Heart left ventricle (tissue), 16 donors: ENCODE measurements around the gene ACAP1. TPM values are rescaled to one million over a fixed set of nuclear protein-coding genes. Genes with fewer than 3 reads are reported as not detected.

Experiments
- ATAC-seq, 4 donors: fragments of 200-7000 bp; cut with Tn5 transposase; one replicate each; pipeline ENCODE4 v1.9.1; 2020 to 2022; ENCODE audit warnings: moderate library complexity in 4 of 4, mild to moderate bottlenecking in 3 of 4, moderate number of reproducible peaks in 1 of 4
- DNase-seq, 5 donors: peaks; one replicate each; pipeline ENCODE4 v3.0.0-alpha.2; 2020
- H3K27ac ChIP-seq, 12 donors: fragments of 200-600 bp; sonication (generic) in 4 of 12; one replicate each; pipeline versions ENCODE4 v1.5.0 to v1.8.0; 2016 to 2022; ENCODE audit warnings: mild to moderate bottlenecking in 2 of 12
- H3K27me3 ChIP-seq, 9 donors: fragments of 200-600 bp; sonication (generic) in 2 of 9; one replicate each; pipeline versions ENCODE4 v1.5.1 to v1.8.0; 2016 to 2022; ENCODE audit warnings: mild to moderate bottlenecking in 3 of 9
- H3K36me3 ChIP-seq, 9 donors: fragments of 200-600 bp; sonication (generic) in 2 of 9; one replicate each; pipeline versions ENCODE4 v1.5.0 to v1.8.0; 2018 to 2022; ENCODE audit warnings: mild to moderate bottlenecking in 2 of 9
- H3K4me1 ChIP-seq, 12 donors: fragments of 200-600 bp; sonication (generic) in 4 of 12; one replicate each; pipeline versions ENCODE4 v1.5.0 to v1.8.0; 2016 to 2022; ENCODE audit warnings: mild to moderate bottlenecking in 3 of 12
- H3K4me3 ChIP-seq, 12 donors: fragments of 200-600 bp; sonication (generic) in 4 of 12; one replicate each; pipeline versions ENCODE4 v1.5.0 to v1.8.0; 2017 to 2022; ENCODE audit warnings: mild to moderate bottlenecking in 9 of 12, moderate library complexity in 4 of 12
- H3K9me3 ChIP-seq, 12 donors: fragments of 200-600 bp; sonication (generic) in 4 of 12; one replicate each; pipeline versions ENCODE4 v1.5.0 to v1.8.0; 2016 to 2022; ENCODE audit warnings: mild to moderate bottlenecking in 1 of 12
- CTCF ChIP-seq, 12 donors: fragments of 200-600 bp; sonication (generic) in 4 of 12; IDR thresholded peaks; one replicate each; pipeline versions ENCODE4 v1.5.0 to v1.8.0; 2018 to 2022; ENCODE audit warnings: antibody characterized with exemption in 12 of 12, mild to moderate bottlenecking in 5 of 12
- POLR2A ChIP-seq, 2 donors: fragments of 450-650 bp; IDR thresholded peaks; one replicate each; pipeline ENCODE4 v1.6.1; 2017; ENCODE audit warnings: antibody characterized with exemption in 2 of 2, mild to moderate bottlenecking in 2 of 2, moderate library complexity in 2 of 2
- WGBS, 4 donors: extraction: QIAGEN DNeasy Blood & Tissue Kit in 2 of 4; methylation state at CpG; one replicate each; pipeline versions ENCODE4 v1.1.5 to v1.1.7; 2013 to 2018; 5-methylcytosine and 5-hydroxymethylcytosine counted together
- intact Hi-C, 10 donors: fragments of 100-400 bp; cut with DNase I; formaldehyde crosslinking; loops; one replicate each; pipeline versions ENCODE4 v1.11.1 to v1.14.2; 2022
- polyA plus RNA-seq, 2 donors: library from polyadenylated mRNA; stranded (reverse); fragments of 200-250 nt; gene quantifications; one replicate each; pipeline ENCODE4 v1.2.3, GENCODE V29; 2013
- total RNA-seq, 9 donors: library from RNA; depleted of rRNA in 2 of 9; stranded (reverse); fragments of >200 nt in 2 of 9; fragmentation: NEBNext Ultra II Directional in 3 of 9; extraction: Animal tissue kit (Norgen Biotek cat#: 25700) in 3 of 9; gene quantifications; one replicate each; pipeline versions ENCODE4 v1.1.0 to v1.2.4, GENCODE V29; 2016 to 2023
- donor health status: ischemic (EF 13 %, LVEDD 7.1; RV severe dilation, severe dysfunction).
- donor health status: healthy with polysubstance abuse.
- donor health status: DM: no; HTN: yes; CAD: no.
- donor health status: DM: no; HTN: no; CAD: no.
- donor health status: ischemic (EF 25% LVEDD 6.9; RV normal size, moderate dysfunction).
- donor health status: ischemic (EF 25% LVEDD 5.7; RV mildly dilated, moderate dysfunction).
- donor health status: healthy.
- donor health status: DM: yes; HTN: yes; CAD: no.
- donor health status: ischemic (EF 35%, LVEDD 5.7; RV mildly dilated, moderate dysfunction).
- donor health status: nonischemic (EF 11% LVEDD 7.7; RV severe dilation, severe dysfunction).
- donor health status: DM: yes; HTN: yes; CAD: no.
- donor health status: PGD.
- donor health status: ischemic (EF 29% LVEDD 5.4; RV normal size, mild dysfunction).
- donor health status: nonischemic (EF 23%, LVEDD 6.1; RV moderate dilation, normal function).

Gene ACAP1
- total and polyA plus RNA-seq, 11 donors = 0.88 to 24.2 (median 9.0) TPM

GRCh38 chr17:7396147-7396546 is 59.8 kb downstream of the ACAP1 start:
- H3K27ac ChIP-seq = no peak overlapping the region
- no peaks in the 10 kb centered on the region for H3K9me3 ChIP-seq
- DNase-seq (no peak), ATAC-seq (no peak)
- H3K4me1 ChIP-seq = peaks cover 0 to 23% (median 17%) of the 10 kb centered on the region in 12 donors
- H3K36me3 ChIP-seq = peaks cover 0 to 17% (median 8%) of the 10 kb centered on the region in 9 donors
- TF ChIP-seq POLR2A (IDR thresholded peaks at IDR 0.05) (no peak), CTCF (IDR thresholded peaks at IDR 0.05) (no peak)
- no peaks in the 10 kb centered on the region for H3K27me3 ChIP-seq
- WGBS, 4 donors = 90 to 96% (median 92%) methylated on average over 4 of the region's 4 CpGs
- no peak overlapping the region for H3K4me3 ChIP-seq
- intact Hi-C loops = no loop called here

GRCh38 chr17:7398612-7399011 is 62.3 kb downstream of the ACAP1 start:
- WGBS, 4 donors = 83 to 89% (median 87%) methylated on average over 2 of the region's 2 CpGs
- H3K36me3 ChIP-seq = no peaks in the 10 kb centered on the region
- no peak for ATAC-seq
- no peak overlapping the region for H3K27ac ChIP-seq
- no peaks in the 10 kb centered on the region for H3K27me3 ChIP-seq
- peaks cover 5 to 31% (median 22%) of the 10 kb centered on the region in 12 donors for H3K4me1 ChIP-seq
- no peaks in the 10 kb centered on the region for H3K9me3 ChIP-seq
- DNase-seq = no peak
- TF ChIP-seq POLR2A (IDR thresholded peaks at IDR 0.05) = no peak
- TF ChIP-seq CTCF (IDR thresholded peaks at IDR 0.05) = no peak
- no peak overlapping the region for H3K4me3 ChIP-seq
- intact Hi-C loops = no loop called here

Other genes with a start within 250 kb of the ACAP1 start
Only the 30 nearest of the 35 such genes appear.
- gene ASGR1, start 157.2 kb upstream of the ACAP1 start, total RNA-seq = 1 to 10 TPM in 3 of 9 donors, under 1 TPM in 3, not detected in 3; 0.23 to 3.5 (median 0.72) TPM
- gene ASGR1, start 157.2 kb upstream of the ACAP1 start, polyA plus RNA-seq = under 1 TPM; 0.19 to 0.64 TPM
- 10 to 100 TPM; 12.0 to 24.3 (median 16.6) TPM for gene DLG4, start 116.7 kb upstream of the ACAP1 start, total RNA-seq
- gene DLG4, start 116.7 kb upstream of the ACAP1 start, polyA plus RNA-seq = 10 to 100 TPM in 1 of 2 donors, 1 to 10 TPM in 1; 5.3 to 15.5 TPM
- gene ACADVL, start 116.6 kb upstream of the ACAP1 start, total RNA-seq = 1,000 to 10,000 TPM in 7 of 9 donors, 100 to 1,000 TPM in 2; 874 to 2,110 (median 1,385) TPM
- 1,000 to 10,000 TPM in 1 of 2 donors, 100 to 1,000 TPM in 1; 601 to 2,758 TPM for gene ACADVL, start 116.6 kb upstream of the ACAP1 start, polyA plus RNA-seq
- gene DVL2, start 102.0 kb upstream of the ACAP1 start, total RNA-seq = 10 to 100 TPM; 14.0 to 28.6 (median 17.8) TPM
- 10 to 100 TPM; 13.0 to 15.6 TPM for gene DVL2, start 102.0 kb upstream of the ACAP1 start, polyA plus RNA-seq
- 10 to 100 TPM; 19.1 to 36.7 (median 23.0) TPM for gene PHF23, start 97.1 kb upstream of the ACAP1 start, total RNA-seq
- 10 to 100 TPM; 13.7 to 31.8 TPM for gene PHF23, start 97.1 kb upstream of the ACAP1 start, polyA plus RNA-seq
- gene GABARAP, start 94.1 kb upstream of the ACAP1 start, total RNA-seq = 100 to 1,000 TPM; 293 to 591 (median 491) TPM
- 100 to 1,000 TPM; 580 to 674 TPM for gene GABARAP, start 94.1 kb upstream of the ACAP1 start, polyA plus RNA-seq
- 100 to 1,000 TPM in 6 of 9 donors, 10 to 100 TPM in 3; 54.0 to 126 (median 107) TPM for gene CTDNEP1, start 84.8 kb upstream of the ACAP1 start, total RNA-seq
- gene CTDNEP1, start 84.8 kb upstream of the ACAP1 start, polyA plus RNA-seq = 100 to 1,000 TPM in 1 of 2 donors, 10 to 100 TPM in 1; 54.4 to 120 TPM
- gene ELP5, start 84.3 kb upstream of the ACAP1 start, total RNA-seq = 10 to 100 TPM; 28.0 to 87.2 (median 52.6) TPM
- gene ELP5, start 84.3 kb upstream of the ACAP1 start, polyA plus RNA-seq = 10 to 100 TPM; 33.5 to 47.0 TPM
- 1 to 10 TPM in 5 of 9 donors, under 1 TPM in 2, not detected in 2; 0.36 to 2.6 (median 2.0) TPM for gene CLDN7, start 74.1 kb upstream of the ACAP1 start, total RNA-seq
- gene CLDN7, start 74.1 kb upstream of the ACAP1 start, polyA plus RNA-seq = 1 to 10 TPM; 1.1 to 1.3 TPM
- gene SLC2A4, start 54.8 kb upstream of the ACAP1 start, total RNA-seq = 100 to 1,000 TPM in 7 of 9 donors, 10 to 100 TPM in 2; 82.0 to 184 (median 172) TPM
- 100 to 1,000 TPM in 1 of 2 donors, 10 to 100 TPM in 1; 48.5 to 107 TPM for gene SLC2A4, start 54.8 kb upstream of the ACAP1 start, polyA plus RNA-seq
- 1 to 10 TPM in 1 of 9 donors, under 1 TPM in 8; 0.32 to 1.6 (median 0.56) TPM for gene YBX2, start 41.9 kb upstream of the ACAP1 start, total RNA-seq
- 1 to 10 TPM in 1 of 2 donors, under 1 TPM in 1; 0.43 to 2.0 TPM for gene YBX2, start 41.9 kb upstream of the ACAP1 start, polyA plus RNA-seq
- 100 to 1,000 TPM; 120 to 500 (median 257) TPM for gene EIF5A, start 28.9 kb upstream of the ACAP1 start, total RNA-seq
- 100 to 1,000 TPM; 403 to 934 TPM for gene EIF5A, start 28.9 kb upstream of the ACAP1 start, polyA plus RNA-seq
- 100 to 1,000 TPM in 1 of 9 donors, 10 to 100 TPM in 8; 51.0 to 118 (median 61.2) TPM for gene GPS2, start 21.2 kb upstream of the ACAP1 start, total RNA-seq
- 10 to 100 TPM; 81.6 to 88.4 TPM for gene GPS2, start 21.2 kb upstream of the ACAP1 start, polyA plus RNA-seq
- 10 to 100 TPM; 13.6 to 39.2 (median 27.6) TPM for gene NEURL4, start 7.2 kb upstream of the ACAP1 start, total RNA-seq
- gene NEURL4, start 7.2 kb upstream of the ACAP1 start, polyA plus RNA-seq = 10 to 100 TPM; 23.0 to 29.6 TPM
- 1 to 10 TPM; 3.4 to 9.0 (median 5.9) TPM for gene KCTD11, start 15.6 kb downstream of the ACAP1 start, total RNA-seq
- gene KCTD11, start 15.6 kb downstream of the ACAP1 start, polyA plus RNA-seq = 1 to 10 TPM; 6.4 to 9.6 TPM
- not detected for gene TMEM95, start 18.6 kb downstream of the ACAP1 start, total RNA-seq
- not detected for gene TMEM95, start 18.6 kb downstream of the ACAP1 start, polyA plus RNA-seq
- 1 to 10 TPM; 1.4 to 6.2 (median 2.2) TPM for gene TNK1, start 44.6 kb downstream of the ACAP1 start, total RNA-seq
- 1 to 10 TPM; 1.8 to 2.1 TPM for gene TNK1, start 44.6 kb downstream of the ACAP1 start, polyA plus RNA-seq
- gene PLSCR3, start 58.0 kb downstream of the ACAP1 start, total RNA-seq = 10 to 100 TPM; 14.3 to 29.5 (median 16.4) TPM
- gene PLSCR3, start 58.0 kb downstream of the ACAP1 start, polyA plus RNA-seq = 10 to 100 TPM; 21.2 to 28.3 TPM
- 10 to 100 TPM; 51.9 to 78.7 (median 69.5) TPM for gene TMEM256, start 67.6 kb downstream of the ACAP1 start, total RNA-seq
- 100 to 1,000 TPM in 1 of 2 donors, 10 to 100 TPM in 1; 74.4 to 195 TPM for gene TMEM256, start 67.6 kb downstream of the ACAP1 start, polyA plus RNA-seq
- 10 to 100 TPM in 2 of 9 donors, 1 to 10 TPM in 7; 4.6 to 12.9 (median 7.3) TPM for gene NLGN2, start 71.3 kb downstream of the ACAP1 start, total RNA-seq
- 10 to 100 TPM in 1 of 2 donors, 1 to 10 TPM in 1; 3.5 to 11.1 TPM for gene NLGN2, start 71.3 kb downstream of the ACAP1 start, polyA plus RNA-seq
- not detected for gene SPEM1, start 83.8 kb downstream of the ACAP1 start, total RNA-seq
- not detected for gene SPEM1, start 83.8 kb downstream of the ACAP1 start, polyA plus RNA-seq
- not detected for gene SPEM2, start 89.1 kb downstream of the ACAP1 start, total RNA-seq
- gene SPEM2, start 89.1 kb downstream of the ACAP1 start, polyA plus RNA-seq = not detected
- not detected for gene SPEM3, start 92.3 kb downstream of the ACAP1 start, total RNA-seq
- gene SPEM3, start 92.3 kb downstream of the ACAP1 start, polyA plus RNA-seq = not detected
- gene TMEM102, start 98.9 kb downstream of the ACAP1 start, total RNA-seq = 1 to 10 TPM; 1.7 to 6.8 (median 4.0) TPM
- 1 to 10 TPM; 1.8 to 4.5 TPM for gene TMEM102, start 98.9 kb downstream of the ACAP1 start, polyA plus RNA-seq
- 1 to 10 TPM; 2.8 to 9.6 (median 7.8) TPM for gene FGF11, start 103.0 kb downstream of the ACAP1 start, total RNA-seq
- gene FGF11, start 103.0 kb downstream of the ACAP1 start, polyA plus RNA-seq = 1 to 10 TPM; 1.6 to 9.6 TPM
- 10 to 100 TPM in 7 of 9 donors, 1 to 10 TPM in 2; 8.2 to 14.2 (median 11.0) TPM for gene CHRNB1, start 108.5 kb downstream of the ACAP1 start, total RNA-seq
- gene CHRNB1, start 108.5 kb downstream of the ACAP1 start, polyA plus RNA-seq = 10 to 100 TPM; 11.2 to 27.3 TPM
- 10 to 100 TPM; 51.8 to 77.2 (median 59.5) TPM for gene ZBTB4, start 143.1 kb downstream of the ACAP1 start, total RNA-seq
- gene ZBTB4, start 143.1 kb downstream of the ACAP1 start, polyA plus RNA-seq = 10 to 100 TPM; 29.3 to 35.3 TPM
- gene SLC35G6, start 144.9 kb downstream of the ACAP1 start, total RNA-seq = not detected
- under 1 TPM in 1 of 2 donors, not detected in 1; 0.08 TPM for gene SLC35G6, start 144.9 kb downstream of the ACAP1 start, polyA plus RNA-seq
- gene POLR2A, start 147.8 kb downstream of the ACAP1 start, total RNA-seq = 10 to 100 TPM; 31.4 to 77.6 (median 50.7) TPM
- 10 to 100 TPM; 17.3 to 18.5 TPM for gene POLR2A, start 147.8 kb downstream of the ACAP1 start, polyA plus RNA-seq
- gene TNFSF12, start 212.5 kb downstream of the ACAP1 start, total RNA-seq = 10 to 100 TPM; 20.3 to 49.5 (median 35.1) TPM
- gene TNFSF12, start 212.5 kb downstream of the ACAP1 start, polyA plus RNA-seq = 10 to 100 TPM; 19.6 to 36.8 TPM